HG03354 (cell line): ENCODE data around the gene FOXP2.
"Not testable (repeated sequence)": the region's sequence is repeated elsewhere in the genome, so short reads cannot be mapped to it uniquely, and the experiment has no call there.

Source experiments
- ATAC-seq: cut with Tn5 transposase; IDR thresholded peaks from one replicate; pipeline ENCODE4 v1.9.1; 2021; ENCODE audit warnings: mild to moderate bottlenecking; ENCODE audit not compliant: unreplicated experiment, poor library complexity, severe bottlenecking

The FOXP2 gene

GRCh38 chr7:114419441-114420272 is 5.0 kb downstream of the FOXP2 start:
- ATAC-seq, result no peak

- ATAC-seq, result peak; percentile 60
These were observed 8.2 kb downstream of the FOXP2 start for GRCh38 chr7:114422507-114423501.

GRCh38 chr7:114426382-114426781 is 11.8 kb downstream of the FOXP2 start:
- no peak for ATAC-seq

GRCh38 chr7:114426824-114427223 is 12.2 kb downstream of the FOXP2 start:
- ATAC-seq, result no peak

- no peak for ATAC-seq
These were observed 13.6 kb downstream of the FOXP2 start for GRCh38 chr7:114428211-114428610.

GRCh38 chr7:114431189-114431588 is 16.6 kb downstream of the FOXP2 start:
- no peak for ATAC-seq

GRCh38 chr7:114432061-114432460 is 17.4 kb downstream of the FOXP2 start:
- ATAC-seq, result no peak

GRCh38 chr7:114432703-114433102 is 18.1 kb downstream of the FOXP2 start:
- ATAC-seq, result no peak

- ATAC-seq, result no peak
These were observed 25.0 kb downstream of the FOXP2 start for GRCh38 chr7:114439581-114439980.

GRCh38 chr7:114440927-114441326 is 26.3 kb downstream of the FOXP2 start:
- not testable (repeated sequence) for ATAC-seq

- no peak for ATAC-seq
These were observed 29.6 kb downstream of the FOXP2 start for GRCh38 chr7:114444196-114444595.

GRCh38 chr7:114450431-114450830 is 35.8 kb downstream of the FOXP2 start:
- no peak for ATAC-seq

- no peak for ATAC-seq
These were observed 45.0 kb downstream of the FOXP2 start for GRCh38 chr7:114459574-114459973.

GRCh38 chr7:114460021-114460420 is 45.4 kb downstream of the FOXP2 start:
- no peak for ATAC-seq

GRCh38 chr7:114466917-114467316 is 52.3 kb downstream of the FOXP2 start:
- no peak for ATAC-seq

GRCh38 chr7:114468844-114469243 is 54.2 kb downstream of the FOXP2 start:
- no peak for ATAC-seq

- ATAC-seq, result no peak
These were observed 58.4 kb downstream of the FOXP2 start for GRCh38 chr7:114472896-114473512.

- ATAC-seq, result no peak
These were observed 63.8 kb downstream of the FOXP2 start for GRCh38 chr7:114478384-114478783.

GRCh38 chr7:114481999-114482398 is 67.4 kb downstream of the FOXP2 start:
- no peak for ATAC-seq

GRCh38 chr7:114484226-114484625 is 69.6 kb downstream of the FOXP2 start:
- no peak for ATAC-seq
